Breast epithelium (tissue), 3 donors: ENCODE measurements around the gene MEIKIN.

Experiments
- CTCF ChIP-seq, 3 donors: fragments of 450-650 bp; IDR thresholded peaks; one replicate each; pipeline ENCODE4 v1.5.1; 2016 to 2017; ENCODE audit warnings: antibody characterized with exemption in 3 of 3, mild to moderate bottlenecking in 3 of 3, moderate library complexity in 3 of 3
- POLR2A ChIP-seq: fragments of 450-650 bp; IDR thresholded peaks from one replicate; pipeline ENCODE4 v1.6.1; 2016; ENCODE audit warnings: antibody characterized with exemption, mild to moderate bottlenecking, moderate library complexity
- POLR2AphosphoS5 ChIP-seq, 3 donors: sonication (generic); formaldehyde crosslinking; IDR thresholded peaks; one replicate each; pipeline ENCODE4 v1.6.1; 2017; ENCODE audit warnings: antibody characterized with exemption in 3 of 3

GRCh38 chr5:131913603-131914002 lies 31.9 kb downstream of the MEIKIN start:
- no peak for TF ChIP-seq CTCF (IDR thresholded peaks at IDR 0.05)
- TF ChIP-seq POLR2A: no peak
- no peak for TF ChIP-seq POLR2AphosphoS5 (IDR thresholded peaks at IDR 0.05)
